Activated naive CD4-positive, alpha-beta T cell treated with anti-CD3 and anti-CD28 coated beads, Interleukin-2, amount 50 U/mL, for 24 hours (primary cell): Measurements from ENCODE around the gene MPC1.
"Not testable (repeated sequence)": the region's sequence is repeated elsewhere in the genome, so short reads cannot be mapped to it uniquely, and the experiment has no call there.

Experiments
- H3K27ac Mint-ChIP-seq: one replicate; pipeline ENCODE4 v1.8.0; 2021; ENCODE audit warnings: mild to moderate bottlenecking, mixed read lengths
- H3K27me3 Mint-ChIP-seq: one replicate; pipeline ENCODE4 v1.8.0; 2021; ENCODE audit warnings: mixed read lengths
- H3K36me3 Mint-ChIP-seq: one replicate; pipeline ENCODE4 v1.8.0; 2021; ENCODE audit warnings: mixed read lengths
- H3K4me1 Mint-ChIP-seq: one replicate; pipeline ENCODE4 v1.8.0; 2021; ENCODE audit warnings: mixed read lengths
- H3K4me3 Mint-ChIP-seq: one replicate; pipeline ENCODE4 v1.8.0; 2021; ENCODE audit warnings: mild to moderate bottlenecking, mixed read lengths
- H3K9me3 Mint-ChIP-seq: one replicate; pipeline ENCODE4 v1.8.0; 2021; ENCODE audit warnings: mixed read lengths

Gene MPC1

DNA sequence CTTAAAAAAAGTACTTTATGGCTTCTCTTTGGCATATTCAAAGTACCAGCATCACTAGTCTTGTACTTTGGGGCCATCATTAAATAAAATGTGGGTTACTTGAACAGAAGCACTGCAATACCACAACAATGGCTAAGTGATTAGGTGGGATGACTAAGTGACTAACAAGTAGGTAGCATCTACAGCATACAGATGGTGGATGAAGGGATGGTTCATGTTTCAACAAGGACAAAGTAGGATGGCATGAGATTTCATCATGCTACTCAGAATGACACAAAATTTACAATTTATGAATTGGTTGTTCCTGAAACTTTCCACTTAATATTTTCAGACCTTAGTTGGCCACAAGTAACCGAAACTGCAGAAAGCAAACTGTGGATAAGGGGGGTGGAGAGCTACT lies 7.7 kb downstream of the MPC1 start:
- Mint-ChIP-seq H3K4me1 (peaks cover under 1% of the 10 kb centered on the region), H3K4me3 (no peak overlapping the region), H3K27me3 (no peaks in the 10 kb centered on the region), H3K36me3 (peaks cover 2% of the 10 kb centered on the region), H3K27ac (no peak overlapping the region), H3K9me3 (no peaks in the 10 kb centered on the region)

GRCh38 chr6:166370489-166370888 lies 12.3 kb downstream of the MPC1 start:
- no peaks in the 10 kb centered on the region for H3K9me3 Mint-ChIP-seq
- H3K27me3 Mint-ChIP-seq, result no peaks in the 10 kb centered on the region
- H3K36me3 Mint-ChIP-seq, result peaks cover 11% of the 10 kb centered on the region
- H3K4me1 Mint-ChIP-seq, result peaks cover 4% of the 10 kb centered on the region
- H3K27ac Mint-ChIP-seq, result no peak overlapping the region
- no peak overlapping the region for H3K4me3 Mint-ChIP-seq

GRCh38 chr6:166369782-166370181 lies 13.0 kb downstream of the MPC1 start:
- Mint-ChIP-seq H3K27ac (no peak overlapping the region), H3K36me3 (peaks cover 11% of the 10 kb centered on the region), H3K4me1 (peaks cover 4% of the 10 kb centered on the region), H3K27me3 (no peaks in the 10 kb centered on the region), H3K4me3 (no peak overlapping the region), H3K9me3 (no peaks in the 10 kb centered on the region)

- Mint-ChIP-seq H3K27me3 (no peaks in the 10 kb centered on the region), H3K4me1 (peaks cover 4% of the 10 kb centered on the region), H3K27ac (no peak overlapping the region), H3K36me3 (peaks cover 16% of the 10 kb centered on the region), H3K4me3 (no peak overlapping the region), H3K9me3 (no peaks in the 10 kb centered on the region)
Observed at GRCh38 chr6:166366921-166367320, 15.8 kb downstream of the MPC1 start.

DNA sequence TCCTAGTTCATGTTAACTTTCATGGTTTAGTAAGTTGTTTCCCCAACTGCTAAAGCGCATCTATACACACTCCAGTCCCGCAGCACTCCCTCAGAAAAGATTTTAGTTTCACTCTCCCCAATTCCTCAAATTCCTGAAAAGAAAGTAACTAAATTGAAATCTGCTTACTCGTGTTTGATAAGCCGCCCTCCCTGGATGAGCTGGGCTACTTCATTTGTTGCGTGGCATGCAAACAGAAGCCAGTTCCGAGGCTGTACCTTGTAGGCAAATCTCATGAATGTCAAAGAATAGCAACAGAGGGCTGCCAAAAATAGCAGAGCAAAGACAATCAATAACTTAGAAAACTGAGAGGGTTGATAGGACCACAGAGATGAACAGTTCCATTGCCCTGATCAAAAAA lies 16.9 kb downstream of the MPC1 start:
- Mint-ChIP-seq H3K36me3 (peaks cover 16% of the 10 kb centered on the region), H3K9me3 (no peaks in the 10 kb centered on the region), H3K27me3 (no peaks in the 10 kb centered on the region), H3K4me1 (peaks cover 4% of the 10 kb centered on the region), H3K4me3 (no peak overlapping the region), H3K27ac (peak overlapping the region; percentile 46)

DNA sequence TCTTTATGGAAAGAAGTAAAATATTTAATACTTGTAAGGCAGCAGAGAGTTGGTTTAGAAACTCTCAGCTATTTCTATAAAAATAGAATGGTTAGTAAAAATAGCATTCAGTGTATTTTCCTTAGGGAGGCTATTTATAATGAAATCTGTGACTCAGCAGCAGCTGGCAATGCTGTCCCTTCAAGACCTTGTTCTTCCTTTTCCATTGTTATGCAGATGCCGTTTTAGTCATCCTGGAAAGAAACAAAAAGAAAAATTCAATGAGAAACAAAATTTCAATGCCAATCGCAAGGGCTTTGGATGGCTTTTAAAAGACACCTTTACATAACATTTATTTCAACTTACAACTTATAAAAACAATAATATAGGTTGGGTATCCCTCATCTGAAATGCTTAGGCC lies 17.5 kb downstream of the MPC1 start:
- Mint-ChIP-seq H3K36me3 (peaks cover 16% of the 10 kb centered on the region), H3K27ac (no peak overlapping the region), H3K27me3 (no peaks in the 10 kb centered on the region), H3K4me1 (peaks cover 4% of the 10 kb centered on the region), H3K9me3 (no peaks in the 10 kb centered on the region), H3K4me3 (no peak overlapping the region)

- Mint-ChIP-seq H3K9me3 (no peaks in the 10 kb centered on the region), H3K4me3 (no peak overlapping the region), H3K27ac (no peak overlapping the region), H3K36me3 (peaks cover 13% of the 10 kb centered on the region), H3K4me1 (no peaks in the 10 kb centered on the region), H3K27me3 (no peaks in the 10 kb centered on the region)
Observed at GRCh38 chr6:166364456-166364855, 18.3 kb downstream of the MPC1 start.

- H3K9me3 Mint-ChIP-seq, H3K36me3 Mint-ChIP-seq: not testable (repeated sequence)
Observed at GRCh38 chr6:166362427-166362826, 20.3 kb downstream of the MPC1 start.

GRCh38 chr6:166361077-166361429 lies 21.7 kb downstream of the MPC1 start:
- Mint-ChIP-seq H3K27ac (no peak overlapping the region), H3K27me3 (peaks cover 2% of the 10 kb centered on the region), H3K9me3 (no peaks in the 10 kb centered on the region), H3K4me3 (no peak overlapping the region), H3K36me3 (peaks cover 10% of the 10 kb centered on the region), H3K4me1 (no peaks in the 10 kb centered on the region)

More at GRCh38 chr6:166362427-166362826, 20.3 kb downstream of the MPC1 start:
- H3K4me3 Mint-ChIP-seq, H3K27me3 Mint-ChIP-seq, H3K27ac Mint-ChIP-seq, H3K4me1 Mint-ChIP-seq: not testable (repeated sequence)

- peaks cover 7% of the 10 kb centered on the region for H3K36me3 Mint-ChIP-seq
- H3K9me3 Mint-ChIP-seq, result no peaks in the 10 kb centered on the region
- H3K27ac Mint-ChIP-seq, result no peak overlapping the region
- H3K4me3 Mint-ChIP-seq, result no peak overlapping the region
- peaks cover 2% of the 10 kb centered on the region for H3K27me3 Mint-ChIP-seq
- H3K4me1 Mint-ChIP-seq, result no peaks in the 10 kb centered on the region
Observed at GRCh38 chr6:166360243-166361076, 22.3 kb downstream of the MPC1 start.

DNA sequence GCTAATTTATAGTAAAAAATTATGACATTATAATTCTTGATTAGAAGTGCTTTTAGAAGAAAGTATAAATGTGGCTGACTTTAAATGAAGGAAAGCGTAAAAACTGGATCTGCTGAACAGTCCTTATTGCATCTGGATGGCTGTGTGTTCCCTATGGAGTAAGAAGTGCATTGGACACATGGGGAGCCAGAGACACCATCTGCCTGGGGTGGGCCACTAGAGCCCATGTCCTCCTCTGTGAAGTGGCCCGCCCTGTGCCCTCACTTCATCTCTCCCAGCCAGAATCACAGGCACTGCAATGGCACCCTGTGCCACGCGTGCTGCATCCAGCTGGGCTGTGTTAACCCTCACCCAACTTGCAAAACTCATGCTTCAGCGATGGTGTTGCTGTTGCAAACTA lies 27.2 kb downstream of the MPC1 start:
- peaks cover 6% of the 10 kb centered on the region for H3K27me3 Mint-ChIP-seq
- peaks cover 8% of the 10 kb centered on the region for H3K9me3 Mint-ChIP-seq
- H3K36me3 Mint-ChIP-seq, result peaks cover 5% of the 10 kb centered on the region
- no peak overlapping the region for H3K27ac Mint-ChIP-seq
- H3K4me3 Mint-ChIP-seq, result no peak overlapping the region
- no peaks in the 10 kb centered on the region for H3K4me1 Mint-ChIP-seq

- H3K4me3 Mint-ChIP-seq, result no peak overlapping the region
- peaks cover 8% of the 10 kb centered on the region for H3K9me3 Mint-ChIP-seq
Observed at GRCh38 chr6:166354965-166355364, 27.8 kb downstream of the MPC1 start.

DNA sequence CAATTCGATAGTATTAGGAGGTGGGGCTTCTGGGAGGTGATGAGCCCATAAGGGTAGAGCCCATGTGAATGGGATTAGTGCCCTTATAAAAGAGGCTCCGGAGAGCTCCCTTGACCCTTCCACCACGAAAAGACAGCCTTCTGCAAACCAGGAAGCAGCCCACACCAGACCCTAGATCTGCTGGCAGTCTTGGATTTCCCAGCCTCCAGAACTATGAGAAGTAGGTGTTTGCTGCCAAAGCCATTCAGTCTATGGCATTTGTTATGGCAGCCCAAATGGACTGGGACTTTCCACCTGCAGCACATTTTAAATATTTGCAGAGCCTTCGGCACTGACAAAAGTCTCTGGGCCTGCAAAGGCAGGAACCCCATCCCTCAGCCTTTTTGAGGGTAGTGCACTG lies 28.6 kb downstream of the MPC1 start:
- H3K36me3 Mint-ChIP-seq, result peaks cover 9% of the 10 kb centered on the region

More at GRCh38 chr6:166354965-166355364, 27.8 kb downstream of the MPC1 start:
- Mint-ChIP-seq H3K27me3 (peaks cover 6% of the 10 kb centered on the region), H3K36me3 (peaks cover 9% of the 10 kb centered on the region), H3K27ac (no peak overlapping the region), H3K4me1 (no peaks in the 10 kb centered on the region)

GRCh38 chr6:166353507-166353906 lies 29.2 kb downstream of the MPC1 start:
- H3K27me3 Mint-ChIP-seq, result peaks cover 6% of the 10 kb centered on the region
- peaks cover 9% of the 10 kb centered on the region for H3K36me3 Mint-ChIP-seq
- no peaks in the 10 kb centered on the region for H3K4me1 Mint-ChIP-seq
- no peak overlapping the region for H3K27ac Mint-ChIP-seq
- no peak overlapping the region for H3K4me3 Mint-ChIP-seq
- H3K9me3 Mint-ChIP-seq, result peaks cover 8% of the 10 kb centered on the region

More for the DNA sequence above, 28.6 kb downstream of the MPC1 start:
- H3K27me3 Mint-ChIP-seq, result peaks cover 6% of the 10 kb centered on the region
- no peak overlapping the region for H3K4me3 Mint-ChIP-seq
- H3K9me3 Mint-ChIP-seq, result peaks cover 8% of the 10 kb centered on the region
- no peaks in the 10 kb centered on the region for H3K4me1 Mint-ChIP-seq
- no peak overlapping the region for H3K27ac Mint-ChIP-seq

DNA sequence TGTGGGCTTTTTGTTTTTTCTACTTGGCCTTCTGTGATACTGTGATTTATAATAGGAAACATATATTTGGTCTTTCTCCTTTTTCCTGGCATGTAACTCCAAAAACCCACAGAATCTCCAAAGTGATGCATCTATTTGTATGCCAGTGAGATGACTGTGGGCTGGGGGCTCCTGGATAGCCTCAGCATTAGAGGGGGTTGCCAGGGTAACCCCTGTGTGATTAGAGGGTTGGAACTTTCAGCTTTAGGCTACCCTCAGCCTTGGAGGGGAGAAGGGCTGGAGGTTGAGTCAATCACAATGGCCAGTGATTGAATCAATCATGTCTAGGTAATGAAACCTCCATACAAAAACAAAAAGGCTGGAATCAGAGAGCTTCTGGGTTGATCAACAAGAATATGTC lies 29.8 kb downstream of the MPC1 start:
- peaks cover 8% of the 10 kb centered on the region for H3K9me3 Mint-ChIP-seq
- peaks cover 4% of the 10 kb centered on the region for H3K4me1 Mint-ChIP-seq
- H3K27ac Mint-ChIP-seq, result no peak overlapping the region
- no peak overlapping the region for H3K4me3 Mint-ChIP-seq
- peaks cover 4% of the 10 kb centered on the region for H3K27me3 Mint-ChIP-seq
- H3K36me3 Mint-ChIP-seq, result peaks cover 10% of the 10 kb centered on the region

DNA sequence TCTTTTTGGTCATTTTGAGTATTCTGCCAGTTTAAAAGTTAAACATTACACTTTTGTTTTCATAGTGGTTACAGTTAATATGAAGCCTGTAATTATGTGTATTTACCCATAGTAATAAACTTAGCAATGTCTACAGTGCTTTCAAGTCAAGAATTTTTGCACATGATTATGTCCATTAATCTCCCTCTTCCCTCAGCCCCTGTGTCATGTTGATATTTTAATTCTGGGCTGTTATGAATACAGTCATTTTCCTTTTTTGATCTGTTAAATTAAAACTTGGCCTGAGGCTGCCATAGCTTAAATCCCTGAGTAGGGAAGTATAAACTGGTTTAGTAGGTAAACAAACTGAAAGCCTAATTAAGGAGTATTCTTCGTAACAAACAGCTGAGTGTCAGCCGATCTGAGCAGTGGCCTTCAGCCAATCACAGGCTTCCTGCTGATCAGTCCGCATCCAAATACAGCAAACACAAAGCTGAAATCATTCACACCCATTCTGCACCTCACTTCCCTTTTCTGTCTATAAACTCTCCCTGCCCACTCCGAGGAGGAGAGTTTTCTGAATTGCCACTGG lies 30.9 kb downstream of the MPC1 start:
- Mint-ChIP-seq H3K9me3 (peaks cover 8% of the 10 kb centered on the region), H3K4me3 (no peak overlapping the region), H3K4me1 (peaks cover 7% of the 10 kb centered on the region), H3K27ac (no peak overlapping the region), H3K36me3 (peaks cover 10% of the 10 kb centered on the region), H3K27me3 (peaks cover 4% of the 10 kb centered on the region)
